COLO668 (cell line): ENCODE results near the gene ACE2.
"Not testable (repeated sequence)": the region's sequence is repeated elsewhere in the genome, so short reads cannot be mapped to it uniquely, and the experiment has no call there.

ENCODE experiments used
- DNase-seq: peaks from one replicate; lab custom pipeline; 2025; ENCODE audit not compliant: unreplicated experiment; lab: John Stamatoyannopoulos, UW

The ACE2 gene

DNA sequence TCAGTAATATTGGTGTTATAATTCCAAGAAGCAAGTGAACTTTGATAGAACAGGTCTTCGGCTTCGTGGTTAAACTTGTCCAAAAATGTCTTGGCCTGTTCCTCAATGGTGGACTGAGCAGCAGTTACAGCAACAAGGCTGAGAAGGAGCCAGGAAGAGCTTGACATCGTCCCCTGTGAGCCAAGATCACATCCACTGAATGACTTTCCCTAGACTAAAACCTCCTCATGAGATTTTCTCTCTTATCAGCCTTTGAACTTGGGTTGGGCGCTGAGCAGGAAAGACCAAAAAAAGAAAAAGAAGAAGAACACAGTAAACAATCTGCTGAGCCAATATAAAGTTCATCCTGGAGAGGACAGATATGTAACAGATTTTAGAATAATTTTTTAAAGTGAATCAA is at the start of gene ACE2:
Gene ACE2 (minus strand): TSS at position 216 of the 400 bp plus-strand sequence. CDS start 49 bp downstream, at position 167.
- no peak for DNase-seq

DNA sequence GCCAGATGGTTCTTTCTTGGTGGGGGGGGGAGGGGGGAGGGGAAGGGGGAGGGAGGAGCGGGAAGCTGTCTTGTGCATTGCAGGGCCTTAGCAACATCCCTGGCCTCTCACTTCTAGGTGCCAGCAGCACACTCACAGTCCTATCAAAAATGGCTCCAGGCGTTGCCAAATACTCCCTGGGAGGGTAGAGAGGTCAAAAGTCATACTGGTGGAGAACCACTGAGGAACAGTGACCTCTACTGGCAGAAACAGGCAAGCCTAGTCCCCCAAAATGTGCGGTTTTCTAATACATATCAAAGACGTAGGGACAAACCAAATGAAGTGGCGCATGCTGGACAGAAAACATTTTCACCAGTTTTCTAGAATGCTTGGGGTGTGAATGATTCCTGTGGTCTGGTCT is 46.8 kb upstream of the ACE2 start:
- not testable (repeated sequence) for DNase-seq

GRCh38 chrX:15646543-15646942 is 45.8 kb upstream of the ACE2 start:
- no peak for DNase-seq

DNA sequence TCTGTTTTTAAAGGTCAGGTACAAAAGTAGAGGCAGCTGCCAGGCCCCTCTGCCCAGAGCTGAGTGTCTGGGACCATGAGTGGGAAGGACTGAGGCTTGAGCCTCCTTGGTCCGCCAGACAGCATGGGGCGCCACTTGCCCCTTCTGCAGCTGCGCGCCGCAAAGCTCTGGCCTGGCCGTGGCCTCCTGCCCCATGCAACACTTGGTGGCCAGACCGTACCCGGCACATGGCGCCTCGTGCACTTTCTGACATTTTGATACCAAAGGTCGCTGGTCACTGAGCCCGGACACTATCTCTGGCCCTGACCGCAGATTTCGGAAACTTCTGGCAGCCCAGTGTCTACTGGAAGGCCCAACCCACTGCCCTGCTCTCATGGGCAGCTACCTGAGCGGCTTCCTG is 45.3 kb upstream of the ACE2 start:
- no peak for DNase-seq

- no peak for DNase-seq
Measured at GRCh38 chrX:15645266-15645665, 44.5 kb upstream of the ACE2 start.

- no peak for DNase-seq
Measured at GRCh38 chrX:15644560-15644872, 43.8 kb upstream of the ACE2 start.

DNA sequence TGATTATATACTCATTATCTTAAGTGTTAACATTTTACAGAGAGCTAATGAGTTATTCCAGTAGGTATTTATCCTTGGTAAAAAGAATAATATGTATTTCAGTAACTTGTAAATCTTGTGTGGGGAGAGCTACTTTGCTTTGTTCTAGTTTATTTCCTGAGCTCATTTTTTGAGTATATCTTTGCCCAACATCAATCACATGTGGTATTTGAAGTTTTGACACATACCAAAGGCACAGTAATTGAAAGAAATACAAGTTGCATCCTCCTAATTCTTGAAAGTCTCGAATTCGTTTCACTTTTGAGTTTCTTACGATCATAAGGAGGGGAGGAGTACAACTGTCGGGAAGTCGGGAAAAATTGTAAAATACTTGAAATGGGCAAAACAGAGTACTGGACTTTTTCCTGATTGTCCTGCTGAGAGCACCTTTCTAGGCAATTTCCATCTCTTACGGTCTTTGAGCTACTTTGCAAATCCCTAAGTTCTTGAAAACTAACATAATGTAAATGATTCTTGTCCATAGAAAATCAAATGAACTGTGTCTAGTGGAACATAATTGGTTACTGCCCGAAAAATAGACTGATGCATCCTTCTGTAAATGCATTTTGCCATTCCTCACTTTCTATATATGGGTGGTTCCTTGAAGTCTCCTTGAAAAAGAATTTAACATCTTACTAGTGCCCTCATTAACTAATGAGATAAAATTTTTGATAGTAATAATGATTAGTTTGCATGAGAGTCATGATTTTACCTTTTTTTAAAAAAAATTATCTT is 43.2 kb upstream of the ACE2 start:
- DNase-seq = no peak

DNA sequence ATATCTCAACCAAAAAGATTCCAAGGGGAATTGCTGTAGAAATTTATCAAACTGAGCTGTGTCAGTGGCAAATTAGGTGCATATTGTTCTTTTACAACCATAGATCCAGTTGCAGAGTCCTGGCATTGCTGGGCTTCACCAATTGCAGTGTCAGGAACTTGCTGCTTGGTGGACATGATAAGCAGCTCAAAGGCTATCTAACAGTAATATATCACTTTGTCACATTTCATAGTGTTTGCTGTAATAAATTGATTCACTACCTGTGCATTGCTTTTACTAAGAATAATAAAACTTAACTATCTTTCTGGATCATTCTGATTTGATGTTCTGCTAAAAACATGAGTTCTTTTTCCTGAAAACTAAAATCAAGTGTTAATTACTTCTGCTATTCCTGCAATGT is 30.9 kb upstream of the ACE2 start:
- DNase-seq = no peak

- DNase-seq = no peak
Measured at GRCh38 chrX:15623054-15623453, 22.3 kb upstream of the ACE2 start.

DNA sequence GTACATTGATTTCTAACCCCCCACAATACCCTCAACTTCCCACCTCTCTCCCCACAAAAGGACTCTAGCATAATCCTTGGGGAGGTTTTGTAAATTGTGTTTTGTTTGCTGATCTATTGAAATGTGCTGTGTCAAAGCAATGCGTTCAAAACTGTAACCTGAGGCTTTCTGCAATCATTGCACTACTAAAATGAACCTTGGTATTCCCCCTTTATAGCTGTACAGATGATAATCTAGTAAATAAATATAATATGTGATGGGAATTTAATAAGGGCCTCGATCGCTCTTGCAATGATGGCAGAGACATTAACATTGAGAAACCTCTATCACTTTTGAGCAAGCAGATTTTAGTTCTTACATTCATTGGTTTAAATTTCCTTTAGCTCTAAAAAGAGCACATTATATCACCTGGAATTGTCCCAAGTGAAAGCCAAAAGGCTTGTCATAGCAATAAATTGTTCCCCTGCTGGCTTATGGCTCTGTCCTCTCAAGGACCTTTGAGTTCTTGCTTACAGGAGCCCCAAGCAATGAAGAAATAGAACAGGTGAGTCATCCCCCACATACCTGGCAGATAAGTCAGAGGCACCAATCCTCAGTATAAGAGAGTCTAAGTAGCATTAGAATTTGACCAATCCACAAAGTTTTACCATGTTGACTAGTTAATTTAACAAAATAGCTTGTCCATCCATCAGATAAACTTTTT is 18.4 kb upstream of the ACE2 start:
- DNase-seq = no peak

GRCh38 chrX:15617111-15617510 is 16.4 kb upstream of the ACE2 start:
- DNase-seq = no peak

DNA sequence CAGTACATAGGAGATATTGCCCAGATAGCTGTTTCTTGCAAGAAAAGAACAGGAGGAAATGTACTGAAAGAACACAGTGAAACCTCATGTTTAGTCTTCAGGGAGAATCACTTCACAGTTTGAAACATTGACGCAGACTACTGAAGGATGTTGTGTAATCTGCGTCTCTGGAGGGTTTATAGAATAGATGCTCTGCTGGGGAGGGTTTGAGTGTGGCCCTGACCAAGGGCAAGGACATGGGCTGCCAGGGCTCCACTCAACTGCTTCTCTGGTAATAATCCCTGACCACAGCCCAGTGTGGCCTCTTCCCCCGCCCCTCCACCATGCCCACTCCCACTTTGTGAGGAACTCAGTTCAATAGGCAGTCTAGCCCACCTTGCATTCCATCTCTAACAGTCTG is 15.8 kb upstream of the ACE2 start:
- DNase-seq = no peak

GRCh38 chrX:15607067-15607466 is 6.3 kb upstream of the ACE2 start:
- DNase-seq = no peak

DNA sequence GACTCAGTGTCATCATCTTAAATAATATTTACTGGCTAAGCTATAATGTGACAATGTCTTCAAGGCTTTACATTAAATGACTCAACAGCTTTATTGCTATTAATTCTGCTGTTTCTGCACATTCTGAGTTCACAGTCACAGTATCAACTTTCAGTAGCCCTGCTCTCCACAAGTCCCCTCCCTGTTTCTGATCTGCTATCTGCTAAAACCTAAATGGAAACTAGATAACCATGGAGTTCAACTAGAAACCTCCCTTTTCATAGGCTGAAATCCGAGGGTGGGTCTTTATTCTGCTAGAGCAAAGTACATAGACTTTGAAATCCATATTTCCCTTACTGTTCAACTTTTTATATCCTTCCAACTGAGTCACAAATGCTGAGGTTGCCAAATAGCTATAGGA is 5.4 kb upstream of the ACE2 start:
- no peak for DNase-seq

DNA sequence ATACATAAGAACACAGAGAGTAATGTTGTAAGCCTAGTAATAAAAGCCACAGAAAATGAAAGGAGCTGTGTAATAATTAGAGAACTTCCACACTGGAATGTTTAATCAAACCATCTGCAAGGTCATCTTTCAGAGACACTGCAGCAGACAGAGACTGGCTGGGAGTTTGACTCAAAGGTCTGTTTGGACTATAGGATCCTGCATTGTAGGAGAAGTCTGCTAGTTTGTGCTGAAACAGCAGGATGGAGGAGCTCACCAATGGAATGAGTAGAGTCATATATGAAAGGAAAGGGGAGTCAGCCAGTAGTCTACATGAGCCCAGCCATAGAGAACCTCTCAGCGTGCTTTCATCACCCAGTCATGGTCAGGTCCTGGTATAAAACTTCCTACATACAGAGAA is 4.5 kb upstream of the ACE2 start:
- DNase-seq = no peak

GRCh38 chrX:15602761-15603160 is 2.0 kb upstream of the ACE2 start:
- no peak for DNase-seq

- DNase-seq = no peak
Measured at GRCh38 chrX:15601932-15602331, 1.2 kb upstream of the ACE2 start.

- DNase-seq = no peak
Measured at GRCh38 chrX:15600049-15600448, 711 bp downstream of the ACE2 start.

- DNase-seq = no peak
Measured at GRCh38 chrX:15599461-15599860, 1.3 kb downstream of the ACE2 start.

GRCh38 chrX:15598026-15598425 is 2.7 kb downstream of the ACE2 start:
- DNase-seq = no peak

- DNase-seq = no peak
Measured at GRCh38 chrX:15594371-15594770, 6.4 kb downstream of the ACE2 start.

- DNase-seq = no peak
Measured at GRCh38 chrX:15579778-15580747, 20.7 kb downstream of the ACE2 start.
